Stomach (tissue), 9 donors: ENCODE measurements around the gene GRIN2C. TPM values are rescaled to one million over a fixed set of nuclear protein-coding genes. Genes with fewer than 3 reads are reported as not detected.

Experiments used
- DNase-seq, 2 donors: peaks; one replicate each; pipeline versions ENCODE4 v3.0.0 to v3.0.0-alpha.2; 2013 to 2019
- H3K27ac ChIP-seq, 5 donors: fragments of 200-600 bp in 4 of 5; sonication (generic) in 4 of 5; one replicate each; pipeline ENCODE4 v1.5.1; 2013 to 2019; ENCODE audit warnings: mild to moderate bottlenecking in 1 of 5, moderate library complexity in 1 of 5
- H3K27me3 ChIP-seq, 3 donors: fragments of 200-600 bp; sonication (generic); one replicate each; pipeline ENCODE4 v1.5.1; 2017 to 2019; ENCODE audit warnings: mixed run types in 1 of 3
- H3K36me3 ChIP-seq, 4 donors: fragments of 200-600 bp; sonication (generic); 1 replicate in 3 of 4; 2 replicates in 1 of 4; pipeline ENCODE4 v1.5.1; 2016 to 2019
- H3K4me1 ChIP-seq, 4 donors: fragments of 200-600 bp; sonication (generic); one replicate each; pipeline ENCODE4 v1.5.1; 2016 to 2019
- H3K4me3 ChIP-seq, 4 donors: fragments of 200-600 bp; sonication (generic) in 3 of 4; one replicate each; pipeline ENCODE4 v1.5.1; 2016 to 2019; ENCODE audit warnings: mild to moderate bottlenecking in 1 of 4
- H3K9me3 ChIP-seq, 4 donors: fragments of 200-600 bp; sonication (generic); one replicate each; pipeline ENCODE4 v1.5.1; 2016 to 2019
- EP300 ChIP-seq: sonication (generic); formaldehyde crosslinking; IDR thresholded peaks from one replicate; pipeline ENCODE4 v1.6.1; 2017; ENCODE audit warnings: antibody characterized with exemption
- POLR2A ChIP-seq, 4 donors: fragments of 450-650 bp; IDR thresholded peaks; one replicate each; pipeline ENCODE4 v1.6.1; 2016; ENCODE audit warnings: antibody characterized with exemption in 4 of 4, control low read depth in 2 of 4, mild to moderate bottlenecking in 1 of 4, moderate library complexity in 1 of 4
- POLR2AphosphoS5 ChIP-seq, 3 donors: sonication (generic); formaldehyde crosslinking; IDR thresholded peaks; one replicate each; pipeline ENCODE4 v1.6.1; 2016; ENCODE audit warnings: antibody characterized with exemption in 3 of 3
- WGBS, 5 donors: extraction: QIAGEN DNeasy Blood & Tissue Kit in 3 of 5; methylation state at CpG; one replicate each; pipeline versions ENCODE4 v1.1.5 to v1.1.7; 2013 to 2018; 5-methylcytosine and 5-hydroxymethylcytosine counted together
- intact Hi-C: fragments of 100-400 bp; cut with DNase I; formaldehyde crosslinking; loops from one replicate; pipeline ENCODE4 v1.15.1; 2023; ENCODE audit warnings: low total_unique reads
- polyA plus RNA-seq, 3 donors: library from polyadenylated mRNA; stranded (reverse); fragments of 200-250 nt; gene quantifications; one replicate each; pipeline ENCODE4 v1.2.3, GENCODE V29; 2013
- total RNA-seq, 5 donors: library from RNA; depleted of rRNA; stranded (reverse); fragments of >200 nt; gene quantifications; one replicate each; pipeline versions ENCODE4 v1.1.0 to v1.2.3, GENCODE V29; 2014 to 2016
- TF ChIP-seq, protein P1 (sequence below), 7 experiments: fragments of 450-650 bp in 4 of 7; fragments of 200-600 bp in 3 of 7; sonication (generic) in 3 of 7; IDR thresholded peaks; one replicate each; pipeline ENCODE4 v1.5.1; 2016 to 2019; ENCODE audit warnings: antibody characterized with exemption in 7 of 7, control low read depth in 2 of 7, mild to moderate bottlenecking in 1 of 7
- donor health status: healthy with polysubstance abuse.
- donor health status: Bipolar disorder and iron deficiency.
- donor health status: healthy.

GRIN2C gene
- total and polyA plus RNA-seq, 8 donors: 0.33 to 0.55 TPM; not detected in 6

DNA sequence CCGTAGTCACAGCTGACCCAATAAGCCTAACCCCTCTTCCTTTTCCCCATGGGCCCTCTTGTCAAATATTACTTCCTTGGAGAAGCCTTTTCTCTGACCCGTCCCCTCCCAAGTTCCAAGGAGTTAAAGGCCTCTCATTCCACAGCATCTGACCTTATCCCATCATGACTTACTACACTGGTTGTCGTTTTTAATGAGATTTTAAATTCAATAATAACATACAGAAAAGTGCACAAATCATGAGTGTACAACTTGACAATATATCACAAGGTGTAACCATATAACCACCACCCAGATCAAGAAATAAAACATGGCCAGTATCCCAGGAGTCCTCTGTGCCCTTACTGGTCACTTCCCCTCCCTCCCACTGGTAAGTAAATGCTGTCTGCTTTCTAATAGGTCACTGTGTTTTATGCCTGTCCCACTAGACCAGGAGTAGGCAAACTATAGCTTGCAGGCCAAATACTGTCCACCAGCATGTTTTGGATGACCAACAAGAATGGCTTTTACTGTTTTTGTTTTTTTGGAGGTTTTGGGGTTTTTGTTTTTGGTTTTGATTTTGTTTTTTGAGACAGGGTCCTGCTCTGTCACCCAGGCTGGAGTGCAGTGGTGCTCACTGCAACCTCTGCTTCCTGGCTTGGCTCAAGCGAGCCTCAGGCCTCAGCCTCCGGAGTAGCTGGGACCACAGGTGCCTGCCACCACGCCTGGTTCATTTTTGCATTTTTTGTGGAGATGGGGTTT is 14.4 kb upstream of the GRIN2C start:
- TF ChIP-seq, protein P1, sequence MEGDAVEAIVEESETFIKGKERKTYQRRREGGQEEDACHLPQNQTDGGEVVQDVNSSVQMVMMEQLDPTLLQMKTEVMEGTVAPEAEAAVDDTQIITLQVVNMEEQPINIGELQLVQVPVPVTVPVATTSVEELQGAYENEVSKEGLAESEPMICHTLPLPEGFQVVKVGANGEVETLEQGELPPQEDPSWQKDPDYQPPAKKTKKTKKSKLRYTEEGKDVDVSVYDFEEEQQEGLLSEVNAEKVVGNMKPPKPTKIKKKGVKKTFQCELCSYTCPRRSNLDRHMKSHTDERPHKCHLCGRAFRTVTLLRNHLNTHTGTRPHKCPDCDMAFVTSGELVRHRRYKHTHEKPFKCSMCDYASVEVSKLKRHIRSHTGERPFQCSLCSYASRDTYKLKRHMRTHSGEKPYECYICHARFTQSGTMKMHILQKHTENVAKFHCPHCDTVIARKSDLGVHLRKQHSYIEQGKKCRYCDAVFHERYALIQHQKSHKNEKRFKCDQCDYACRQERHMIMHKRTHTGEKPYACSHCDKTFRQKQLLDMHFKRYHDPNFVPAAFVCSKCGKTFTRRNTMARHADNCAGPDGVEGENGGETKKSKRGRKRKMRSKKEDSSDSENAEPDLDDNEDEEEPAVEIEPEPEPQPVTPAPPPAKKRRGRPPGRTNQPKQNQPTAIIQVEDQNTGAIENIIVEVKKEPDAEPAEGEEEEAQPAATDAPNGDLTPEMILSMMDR (IDR thresholded peaks at IDR 0.05): no peak
- no peak for TF ChIP-seq POLR2A (IDR thresholded peaks at IDR 0.05)
- TF ChIP-seq POLR2AphosphoS5 (IDR thresholded peaks at IDR 0.05): no peak
- no peak for TF ChIP-seq EP300
- Histone ChIP-seq H3K27me3 (peaks cover 0 to 12% (median 0%) of the 10 kb centered on the region in 3 donors), H3K27ac (peak overlapping the region in 4 of 5 donors; percentile 92 to 96 (median 94)), H3K4me3 (peak overlapping the region; percentile 58 to 72 (median 64)), H3K4me1 (peaks cover 26 to 42% (median 34%) of the 10 kb centered on the region in 4 donors), H3K9me3 (no peaks in the 10 kb centered on the region), H3K36me3 (no peaks in the 10 kb centered on the region)
- 52 to 59% (median 57%) methylated on average over 6 of the region's 6 CpGs for WGBS, 5 donors
- intact Hi-C loops: no loop called here
- no peak for DNase-seq

DNA sequence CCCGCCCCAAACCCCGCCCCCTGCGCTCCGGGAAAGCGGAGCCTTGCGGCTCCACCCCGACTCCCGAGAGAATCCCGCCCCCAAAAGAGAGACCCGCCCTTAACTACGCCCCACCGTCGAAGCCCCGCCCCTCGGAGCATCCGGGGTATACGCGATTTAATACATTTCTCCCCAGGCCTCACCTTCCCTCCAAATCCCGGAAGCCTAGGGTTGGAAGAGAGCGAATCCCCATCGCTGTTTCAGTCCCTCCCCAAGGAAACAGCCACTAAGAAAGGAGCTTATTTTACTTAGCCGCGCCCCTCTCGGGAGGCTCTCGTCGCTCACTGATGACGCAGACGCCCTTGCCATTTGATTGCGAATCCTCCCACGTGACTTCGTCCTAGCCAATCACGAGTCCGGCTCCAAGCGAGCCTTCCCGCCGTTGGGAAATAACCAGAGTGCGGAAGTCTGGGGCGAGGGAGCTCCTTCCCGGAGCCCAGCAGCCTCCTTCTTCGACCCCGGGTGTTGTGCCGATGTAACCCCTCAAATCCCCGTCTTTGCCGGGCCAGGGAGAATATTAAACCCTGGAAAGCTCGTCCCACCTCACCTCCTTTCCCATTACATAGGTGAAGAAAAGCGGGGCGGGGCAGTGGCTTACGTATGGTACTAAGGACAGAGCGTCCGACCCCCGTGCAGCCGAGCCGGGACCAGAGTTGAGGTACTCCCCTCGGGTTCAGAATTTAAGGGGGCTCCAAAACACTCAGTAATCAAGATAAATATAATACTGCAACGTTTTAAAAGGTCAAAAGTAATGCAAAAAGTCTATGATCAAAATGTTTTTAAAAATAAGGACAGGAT is 13.6 kb upstream of the GRIN2C start:
- TF ChIP-seq POLR2A (IDR thresholded peaks at IDR 0.05) (peak in 2 of 4 donors; percentile 94 to 97), POLR2AphosphoS5 (IDR thresholded peaks at IDR 0.05) (peak; percentile 92 to 99 (median 99)), EP300 (no peak)
- intact Hi-C loops: no loop called here
- peak; percentile 100 for DNase-seq
- 0 to 1% (median 0%) methylated on average over 41 to 55 of the region's 55 CpGs for WGBS, 5 donors
- Histone ChIP-seq H3K9me3 (no peaks in the 10 kb centered on the region), H3K27ac (peak overlapping the region; percentile 92 to 96 (median 94)), H3K4me3 (peak overlapping the region; percentile 58 to 72 (median 64)), H3K27me3 (peaks cover 0 to 8% (median 0%) of the 10 kb centered on the region in 3 donors), H3K36me3 (no peaks in the 10 kb centered on the region), H3K4me1 (peaks cover 26 to 38% (median 32%) of the 10 kb centered on the region in 4 donors)

DNA sequence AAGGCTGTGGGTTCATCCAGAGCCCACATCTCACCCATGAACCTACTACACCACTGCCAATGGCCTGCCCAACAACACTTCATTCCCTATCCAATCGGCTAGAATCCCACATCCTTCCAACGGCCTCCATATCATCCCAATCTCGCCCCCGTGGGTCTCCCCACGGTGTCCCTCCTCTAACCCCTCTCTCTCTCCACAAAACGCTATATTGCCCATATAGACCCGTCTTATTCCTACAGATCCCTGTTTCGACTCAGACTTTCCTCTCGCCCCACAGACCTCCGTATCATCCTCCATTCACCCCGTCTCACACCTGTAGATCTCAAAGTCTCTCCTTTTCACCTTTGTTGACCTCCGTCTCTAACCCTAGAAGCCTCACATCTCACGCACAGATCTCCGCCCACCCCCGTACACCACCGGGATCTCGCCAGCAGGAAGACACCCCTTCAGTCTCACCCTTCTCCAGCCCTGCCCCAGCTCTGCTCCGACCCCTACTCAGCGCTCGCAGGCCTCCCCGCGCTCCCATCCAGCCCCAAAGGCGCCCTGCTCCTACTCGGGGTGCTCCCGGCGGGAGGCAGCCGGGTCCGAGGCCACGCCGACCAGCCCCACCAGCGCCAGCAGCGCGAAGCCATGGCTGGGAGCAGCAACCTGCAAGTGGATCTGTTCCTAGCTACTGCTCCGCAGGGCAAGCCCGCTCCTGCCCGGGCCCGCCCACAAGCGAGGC is 12.8 kb upstream of the GRIN2C start, which contains the start of gene FDXR:
Gene FDXR (minus strand): TSS at position 682 of the 724 bp plus-strand sequence. CDS start 50 bp downstream, at position 632.
- H3K27ac ChIP-seq: peak within 1 kb of the TSS; percentile 92 to 96 (median 94)
- WGBS, 5 donors: 5 to 15% (median 6%) methylated on average over 19 to 38 of the region's 38 CpGs
- peak in 1 of 4 donors; percentile 71 for TF ChIP-seq POLR2A (IDR thresholded peaks at IDR 0.05)
- no peak for TF ChIP-seq EP300
- TF ChIP-seq, protein P1 (IDR thresholded peaks at IDR 0.05): no peak
- TF ChIP-seq POLR2AphosphoS5 (IDR thresholded peaks at IDR 0.05): peak in 2 of 3 donors; percentile 48 to 98
- intact Hi-C loops: no loop called here
- H3K27me3 ChIP-seq: peaks cover 0 to under 1% (median 0%) of the 10 kb centered on the region in 3 donors
- H3K4me1 ChIP-seq: peaks cover 18 to 30% (median 25%) of the 10 kb centered on the region in 4 donors
- H3K9me3 ChIP-seq: no peaks in the 10 kb centered on the region
- peak within 1 kb of the TSS; percentile 58 to 72 (median 64) for H3K4me3 ChIP-seq
- no peaks in the 10 kb centered on the region for H3K36me3 ChIP-seq
- DNase-seq: no peak

DNA sequence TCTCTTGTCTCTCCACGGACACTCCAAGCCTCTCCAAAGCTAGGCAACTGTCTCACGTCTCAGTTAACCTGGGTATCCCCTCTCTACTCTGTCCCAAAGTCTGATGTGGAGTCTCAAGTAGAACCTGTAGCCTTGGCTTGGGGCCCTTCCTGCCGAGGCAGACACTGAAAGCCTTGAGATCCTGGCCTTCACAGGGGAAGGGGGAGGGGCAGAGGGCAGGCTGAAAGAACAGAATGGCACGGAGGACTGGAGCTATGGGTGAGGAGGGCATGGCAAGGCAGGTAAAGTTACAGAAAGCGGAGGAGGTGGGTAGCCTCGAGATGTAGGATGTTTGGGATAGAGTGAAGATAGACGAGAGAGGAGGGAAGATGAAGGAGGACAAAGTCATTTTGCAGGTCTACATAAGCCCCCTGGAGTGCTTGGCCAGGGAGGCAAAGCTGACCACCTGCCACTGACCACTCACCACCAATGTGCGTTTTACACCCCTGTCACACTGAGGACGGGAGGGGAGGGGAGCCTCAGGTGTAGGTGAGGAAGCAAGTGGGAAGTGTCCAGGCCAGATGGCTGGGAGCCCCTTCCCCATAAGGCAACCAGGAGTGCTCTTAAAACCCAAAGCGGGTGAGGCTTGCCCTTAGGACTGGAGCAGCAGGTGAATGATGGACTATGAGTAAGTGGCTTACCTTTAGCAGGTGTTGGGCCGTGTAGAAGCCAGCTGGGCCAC is 11.8 kb upstream of the GRIN2C start:
- Histone ChIP-seq H3K4me3 (peak overlapping the region in 2 of 4 donors; percentile 58 to 67), H3K27ac (no peak overlapping the region), H3K36me3 (no peaks in the 10 kb centered on the region), H3K4me1 (peaks cover 13 to 23% (median 18%) of the 10 kb centered on the region in 4 donors), H3K9me3 (no peaks in the 10 kb centered on the region), H3K27me3 (no peaks in the 10 kb centered on the region)
- no peak for DNase-seq
- TF ChIP-seq, protein P1 (IDR thresholded peaks at IDR 0.05): no peak
- TF ChIP-seq EP300 (no peak), POLR2AphosphoS5 (IDR thresholded peaks at IDR 0.05) (no peak), POLR2A (IDR thresholded peaks at IDR 0.05) (no peak)
- intact Hi-C loops: no loop called here
- WGBS, 5 donors: 77 to 88% (median 84%) methylated on average over 11 of the region's 11 CpGs
